HG02973 (cell line): ENCODE data around the gene CFAP73.
"Not testable (repeated sequence)": the region's sequence is repeated elsewhere in the genome, so short reads cannot be mapped to it uniquely, and the experiment has no call there.

Experiments
- ATAC-seq: cut with Tn5 transposase; IDR thresholded peaks from one replicate; pipeline ENCODE4 v1.9.1; 2021; ENCODE audit warnings: moderate library complexity; ENCODE audit not compliant: unreplicated experiment

The CFAP73 gene

GRCh38 chr12:113149361-113150150 lies at the start of gene CFAP73:
TSS of gene CFAP73 (plus strand) at chr12:113149724. CDS start at chr12:113149858, 134 bp downstream.
- ATAC-seq = no peak

- ATAC-seq = no peak
Measured at GRCh38 chr12:113099764-113100163, 49.8 kb upstream of the CFAP73 start.

- no peak for ATAC-seq
Measured at GRCh38 chr12:113101751-113102150, 47.8 kb upstream of the CFAP73 start.

GRCh38 chr12:113102811-113103210 lies 46.7 kb upstream of the CFAP73 start:
- no peak for ATAC-seq

GRCh38 chr12:113103756-113104450 lies 45.6 kb upstream of the CFAP73 start:
- ATAC-seq = no peak

- no peak for ATAC-seq
Measured at GRCh38 chr12:113104953-113105510, 44.5 kb upstream of the CFAP73 start.

- ATAC-seq = no peak
Measured at GRCh38 chr12:113105606-113106271, 43.8 kb upstream of the CFAP73 start.

- no peak for ATAC-seq
Measured at GRCh38 chr12:113106361-113106760, 43.2 kb upstream of the CFAP73 start.

GRCh38 chr12:113108308-113108707 lies 41.2 kb upstream of the CFAP73 start:
- ATAC-seq = no peak

GRCh38 chr12:113109360-113109759 lies 40.2 kb upstream of the CFAP73 start:
- no peak for ATAC-seq

- no peak for ATAC-seq
Measured at GRCh38 chr12:113109872-113110599, 39.5 kb upstream of the CFAP73 start.

GRCh38 chr12:113111247-113111646 lies 38.3 kb upstream of the CFAP73 start:
- ATAC-seq = no peak

GRCh38 chr12:113112043-113112899 lies 37.3 kb upstream of the CFAP73 start:
- ATAC-seq = no peak

- ATAC-seq = no peak
Measured at GRCh38 chr12:113113397-113113796, 36.1 kb upstream of the CFAP73 start.

GRCh38 chr12:113114447-113115178 lies 34.9 kb upstream of the CFAP73 start:
- no peak for ATAC-seq

GRCh38 chr12:113115455-113116126 lies 33.9 kb upstream of the CFAP73 start:
- ATAC-seq = no peak

- ATAC-seq = no peak
Measured at GRCh38 chr12:113116875-113117274, 32.6 kb upstream of the CFAP73 start.

GRCh38 chr12:113117684-113118083 lies 31.8 kb upstream of the CFAP73 start:
- not testable (repeated sequence) for ATAC-seq

GRCh38 chr12:113118142-113118541 lies 31.4 kb upstream of the CFAP73 start:
- ATAC-seq = no peak
